Vagina (tissue), 2 donors: ENCODE data around the gene TNNI2.

ENCODE experiments used
- POLR2A ChIP-seq, 2 donors: fragments of 450-650 bp; IDR thresholded peaks; one replicate each; pipeline ENCODE4 v1.6.1; 2017; ENCODE audit warnings: antibody characterized with exemption in 2 of 2, mild to moderate bottlenecking in 2 of 2, moderate library complexity in 2 of 2
- POLR2AphosphoS5 ChIP-seq, 2 donors: sonication (generic); formaldehyde crosslinking; IDR thresholded peaks; one replicate each; pipeline ENCODE4 v1.9.0; 2017; ENCODE audit warnings: antibody characterized with exemption in 2 of 2, mild to moderate bottlenecking in 2 of 2, low read depth in 1 of 2; ENCODE audit not compliant: insufficient read depth in 1 of 2
- TF ChIP-seq, protein P1 (sequence below), 3 experiments: fragments of 450-650 bp in 2 of 3; fragments of 200-600 bp in 1 of 3; sonication (generic) in 1 of 3; IDR thresholded peaks; one replicate each; pipeline ENCODE4 v1.5.1; 2017 to 2019; ENCODE audit warnings: antibody characterized with exemption in 3 of 3, mild to moderate bottlenecking in 2 of 3, moderate library complexity in 2 of 3

DNA sequence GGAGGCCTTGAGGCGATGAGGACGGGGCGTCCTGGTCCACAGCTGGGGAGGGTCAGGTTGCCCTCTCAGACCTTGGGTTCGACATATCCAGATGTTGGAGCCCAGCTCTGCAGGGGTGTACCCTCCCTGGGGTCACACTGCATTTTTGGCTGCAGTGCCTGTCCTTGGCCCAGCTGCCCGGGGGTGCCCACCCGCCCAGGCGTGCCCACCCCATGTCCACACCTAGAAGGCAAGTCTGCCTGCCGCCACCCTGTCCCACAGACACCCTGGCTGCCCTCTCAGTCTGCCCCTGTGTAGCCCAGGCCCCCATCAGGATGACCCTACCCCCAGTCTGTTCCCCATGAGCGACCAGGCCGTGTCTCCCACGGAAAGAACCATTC is 17.1 kb downstream of the TNNI2 start:
- TF ChIP-seq, protein P1, sequence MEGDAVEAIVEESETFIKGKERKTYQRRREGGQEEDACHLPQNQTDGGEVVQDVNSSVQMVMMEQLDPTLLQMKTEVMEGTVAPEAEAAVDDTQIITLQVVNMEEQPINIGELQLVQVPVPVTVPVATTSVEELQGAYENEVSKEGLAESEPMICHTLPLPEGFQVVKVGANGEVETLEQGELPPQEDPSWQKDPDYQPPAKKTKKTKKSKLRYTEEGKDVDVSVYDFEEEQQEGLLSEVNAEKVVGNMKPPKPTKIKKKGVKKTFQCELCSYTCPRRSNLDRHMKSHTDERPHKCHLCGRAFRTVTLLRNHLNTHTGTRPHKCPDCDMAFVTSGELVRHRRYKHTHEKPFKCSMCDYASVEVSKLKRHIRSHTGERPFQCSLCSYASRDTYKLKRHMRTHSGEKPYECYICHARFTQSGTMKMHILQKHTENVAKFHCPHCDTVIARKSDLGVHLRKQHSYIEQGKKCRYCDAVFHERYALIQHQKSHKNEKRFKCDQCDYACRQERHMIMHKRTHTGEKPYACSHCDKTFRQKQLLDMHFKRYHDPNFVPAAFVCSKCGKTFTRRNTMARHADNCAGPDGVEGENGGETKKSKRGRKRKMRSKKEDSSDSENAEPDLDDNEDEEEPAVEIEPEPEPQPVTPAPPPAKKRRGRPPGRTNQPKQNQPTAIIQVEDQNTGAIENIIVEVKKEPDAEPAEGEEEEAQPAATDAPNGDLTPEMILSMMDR (IDR thresholded peaks at IDR 0.05): no peak
- TF ChIP-seq POLR2A (IDR thresholded peaks at IDR 0.05) (no peak), POLR2AphosphoS5 (IDR thresholded peaks at IDR 0.05; ENCODE audit: insufficient read depth in 1 of 2, low read depth in 1 of 2) (no peak)
